Osteocyte (in vitro differentiated cells): Measurements from ENCODE around the gene POLR2J3. TPM values are rescaled to one million over a fixed set of nuclear protein-coding genes. Genes with fewer than 3 reads are reported as not detected.
"Not testable (repeated sequence)": the region's sequence is repeated elsewhere in the genome, so short reads cannot be mapped to it uniquely, and the experiment has no call there.

Source experiments
- DNase-seq: peaks from one replicate; pipeline ENCODE4 v3.0.0; 2021; ENCODE audit warnings: mixed read lengths; ENCODE audit not compliant: unreplicated experiment; ENCODE audit errors: extremely low spot score
- H3K27ac Mint-ChIP-seq: one replicate; pipeline ENCODE4 v1.8.0; 2021; ENCODE audit warnings: mild to moderate bottlenecking, mixed read lengths; ENCODE audit not compliant: unreplicated experiment
- H3K27me3 Mint-ChIP-seq: one replicate; pipeline ENCODE4 v1.8.0; 2021; ENCODE audit warnings: mixed read lengths; ENCODE audit not compliant: unreplicated experiment
- H3K36me3 Mint-ChIP-seq: one replicate; pipeline ENCODE4 v1.8.0; 2021; ENCODE audit warnings: mixed read lengths; ENCODE audit not compliant: unreplicated experiment
- H3K4me1 Mint-ChIP-seq: one replicate; pipeline ENCODE4 v1.8.0; 2021; ENCODE audit warnings: mixed read lengths; ENCODE audit not compliant: unreplicated experiment
- H3K4me3 Mint-ChIP-seq: one replicate; pipeline ENCODE4 v1.8.0; 2021; ENCODE audit warnings: mild to moderate bottlenecking, moderate library complexity, mixed read lengths; ENCODE audit not compliant: unreplicated experiment
- H3K9me3 Mint-ChIP-seq: one replicate; pipeline ENCODE4 v1.8.0; 2021; ENCODE audit warnings: mixed read lengths; ENCODE audit not compliant: unreplicated experiment
- total RNA-seq: library from RNA; stranded (reverse); gene quantifications from 2 replicates; pipeline ENCODE4 v1.2.1, GENCODE V29; 2021

The POLR2J3 gene
- total RNA-seq, 1 donor from 2014 or later = 24.1 TPM

DNA sequence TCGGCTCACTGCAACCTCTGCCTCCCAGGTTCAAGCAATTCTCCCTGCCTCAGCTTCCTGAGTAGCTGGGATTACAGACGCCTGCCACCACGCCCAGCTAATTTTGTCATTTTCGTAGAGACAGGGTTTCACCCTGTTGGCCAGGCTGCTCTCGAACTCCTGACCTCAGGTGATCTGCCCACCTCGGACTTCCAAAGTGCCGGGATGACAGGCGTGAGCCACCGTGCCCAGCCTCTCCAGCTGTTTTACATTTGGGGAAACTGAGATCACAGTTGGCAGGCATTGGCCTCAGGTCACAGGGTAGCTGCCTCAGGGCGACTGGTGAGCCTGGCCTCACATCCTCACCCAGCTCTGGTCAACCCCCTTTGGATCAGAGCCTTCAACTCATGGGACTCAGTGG is 37.4 kb upstream of the POLR2J3 start:
- H3K36me3 Mint-ChIP-seq, H3K4me3 Mint-ChIP-seq, H3K27ac Mint-ChIP-seq, H3K4me1 Mint-ChIP-seq, DNase-seq, H3K9me3 Mint-ChIP-seq, H3K27me3 Mint-ChIP-seq: not testable (repeated sequence)

DNA sequence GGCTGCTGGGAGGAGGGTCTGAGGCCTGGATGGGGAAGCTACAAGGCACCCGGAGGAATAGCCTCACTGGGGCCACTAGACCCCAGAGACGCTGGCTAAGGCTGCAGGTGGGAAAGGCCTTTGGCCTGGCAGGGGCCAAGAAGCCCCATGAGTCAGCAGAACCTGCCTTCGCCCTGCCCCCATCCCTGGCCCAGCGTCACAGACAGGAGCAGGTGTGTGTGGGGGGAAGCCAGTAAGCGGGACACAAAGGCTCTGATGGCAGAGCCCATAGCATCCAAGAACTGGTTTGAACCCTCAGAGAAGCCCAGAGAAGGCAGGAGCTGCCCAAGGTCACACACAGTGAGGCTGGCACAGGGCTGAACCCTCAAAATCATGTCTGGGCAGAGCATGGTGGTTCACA is 34.5 kb upstream of the POLR2J3 start:
- not testable (repeated sequence) for DNase-seq, H3K36me3 Mint-ChIP-seq, H3K9me3 Mint-ChIP-seq, H3K27ac Mint-ChIP-seq, H3K4me3 Mint-ChIP-seq, H3K27me3 Mint-ChIP-seq, H3K4me1 Mint-ChIP-seq

DNA sequence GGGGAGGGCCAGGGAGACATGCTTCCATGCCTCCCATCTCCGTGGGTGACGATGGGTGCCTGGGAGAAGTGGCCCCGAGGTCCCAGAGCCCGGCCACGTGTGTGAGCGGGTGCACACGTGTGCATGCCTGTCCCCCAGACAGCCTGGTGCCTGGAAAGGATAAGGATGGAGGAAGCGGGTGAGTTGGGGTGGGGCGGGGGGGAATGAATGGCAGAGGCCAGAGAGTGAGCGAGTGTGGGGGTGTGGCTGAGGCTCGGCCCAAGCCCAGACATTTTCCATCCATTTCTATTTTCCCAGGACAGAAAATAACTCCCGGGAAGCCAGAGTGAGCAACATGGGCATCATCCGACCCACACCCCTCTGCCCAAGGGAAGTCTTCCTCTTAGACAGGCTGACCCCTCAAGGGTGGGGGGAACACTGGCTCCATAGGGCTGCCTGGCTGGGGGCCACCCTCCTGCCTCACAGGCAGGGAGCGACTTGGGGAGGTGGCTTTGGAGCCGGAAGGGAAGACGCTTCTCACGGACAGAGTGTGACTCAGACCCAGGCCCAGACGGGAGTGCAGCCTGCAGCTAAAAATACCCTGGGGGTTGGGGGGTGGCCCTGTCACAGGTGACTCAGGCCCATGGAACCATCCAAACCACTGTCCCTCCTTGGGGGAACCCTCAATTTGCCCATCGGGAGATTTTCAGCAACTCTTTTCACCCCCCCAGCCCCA is 32.2 kb upstream of the POLR2J3 start:
- H3K9me3 Mint-ChIP-seq, H3K4me3 Mint-ChIP-seq, H3K4me1 Mint-ChIP-seq, H3K36me3 Mint-ChIP-seq, H3K27me3 Mint-ChIP-seq, H3K27ac Mint-ChIP-seq, DNase-seq: not testable (repeated sequence)

DNA sequence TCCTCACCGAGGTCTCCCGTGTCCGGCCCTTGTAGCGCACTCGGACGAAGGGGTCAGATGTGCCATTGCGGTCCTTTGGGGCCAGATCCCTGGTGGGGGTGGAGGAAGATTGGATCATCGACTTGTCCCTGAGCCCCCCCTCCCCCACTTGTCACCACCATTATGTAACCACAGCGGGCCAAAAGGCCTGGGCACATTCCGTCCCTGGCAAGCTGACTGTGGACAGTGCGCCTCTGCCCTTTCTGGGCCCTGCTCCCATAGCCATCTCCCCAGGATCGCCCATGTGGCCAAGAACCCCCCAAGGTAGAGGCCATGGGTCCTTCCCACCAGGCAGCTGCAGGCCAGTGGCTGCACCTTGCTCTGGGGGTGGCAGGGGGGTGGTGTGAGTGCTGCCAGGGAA is 29.9 kb upstream of the POLR2J3 start:
- not testable (repeated sequence) for H3K4me1 Mint-ChIP-seq, H3K9me3 Mint-ChIP-seq, H3K27me3 Mint-ChIP-seq, H3K36me3 Mint-ChIP-seq, H3K4me3 Mint-ChIP-seq, H3K27ac Mint-ChIP-seq, DNase-seq

DNA sequence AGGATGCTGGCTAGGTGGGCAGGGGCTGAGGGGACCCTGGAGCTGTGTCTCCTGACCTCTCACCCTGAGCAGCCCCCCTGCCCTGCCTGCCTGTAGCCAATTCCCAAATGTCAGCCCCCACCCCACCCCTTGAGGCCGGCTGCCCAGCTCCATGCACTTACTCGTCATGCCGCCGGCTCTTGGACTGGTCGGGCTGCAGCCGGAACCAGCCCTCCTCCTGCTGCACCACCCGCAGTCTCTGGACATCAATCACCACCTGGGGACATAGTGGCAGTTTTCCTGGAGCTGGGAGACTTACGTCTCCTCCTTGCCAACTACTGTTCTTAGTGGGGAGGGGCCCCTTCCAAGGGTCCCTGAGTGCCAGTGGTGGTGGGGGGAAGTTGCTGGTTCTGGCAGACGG is 27.3 kb upstream of the POLR2J3 start:
- H3K4me3 Mint-ChIP-seq = not testable (repeated sequence)

DNA sequence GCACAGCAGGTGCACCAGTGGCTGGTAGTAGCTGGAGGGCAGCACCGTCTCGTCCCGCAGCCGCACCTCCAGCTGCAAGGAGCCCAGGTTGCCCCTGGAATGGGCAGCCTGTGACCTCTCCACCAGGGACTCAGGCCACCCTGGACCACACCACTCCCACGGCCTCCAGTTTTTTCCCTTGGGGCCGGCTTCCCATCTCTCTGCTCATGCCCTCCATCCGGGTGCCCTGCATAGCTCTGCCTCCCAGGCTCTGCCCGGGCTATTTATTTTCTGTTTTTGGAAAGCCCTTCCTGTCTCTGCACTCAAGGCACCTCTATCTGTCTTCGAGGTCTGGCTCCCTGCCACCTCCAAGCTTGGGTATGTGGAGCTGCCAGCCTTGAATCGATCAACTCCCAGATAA is 23.7 kb upstream of the POLR2J3 start:
- H3K9me3 Mint-ChIP-seq = not testable (repeated sequence)
- peak; percentile 15 for DNase-seq

More for the DNA sequence above, 27.3 kb upstream of the POLR2J3 start:
- not testable (repeated sequence) for DNase-seq, H3K27me3 Mint-ChIP-seq, H3K4me1 Mint-ChIP-seq, H3K9me3 Mint-ChIP-seq, H3K36me3 Mint-ChIP-seq, H3K27ac Mint-ChIP-seq

DNA sequence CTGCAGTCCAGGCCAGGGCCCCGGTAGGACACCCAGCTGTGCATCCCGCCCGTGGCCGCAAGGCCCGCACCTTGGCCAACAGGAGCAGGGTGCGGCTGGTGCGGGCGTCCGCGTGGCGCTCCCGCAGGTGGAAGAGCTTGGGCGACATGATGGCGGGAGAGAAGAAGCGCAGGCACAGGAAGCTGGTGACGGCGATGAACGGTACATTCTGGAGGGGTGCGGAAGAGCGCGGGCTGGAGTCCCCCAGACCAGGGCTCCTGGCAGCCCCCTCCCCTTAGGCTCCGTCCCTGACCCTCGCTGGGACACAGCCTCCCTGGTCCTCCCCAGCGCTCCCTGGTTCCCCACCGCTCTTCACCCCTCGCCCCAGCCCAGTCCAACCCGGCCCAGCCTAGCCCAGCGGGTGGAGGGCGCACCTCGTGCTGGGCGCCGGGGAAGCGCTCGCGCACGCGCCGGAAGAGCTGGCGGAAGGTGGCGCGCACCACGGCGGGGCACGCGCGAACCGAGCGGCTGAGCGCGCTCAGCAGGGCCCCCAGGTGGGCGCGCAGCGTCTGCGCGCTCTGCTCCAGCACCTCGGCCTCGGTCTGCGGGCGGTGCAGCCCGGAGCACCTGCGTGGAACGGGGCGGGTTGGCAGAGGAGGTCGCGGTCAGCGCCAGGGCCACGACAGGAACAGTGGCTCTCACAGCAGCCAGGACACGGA is 21.4 kb upstream of the POLR2J3 start:
- not testable (repeated sequence) for H3K4me3 Mint-ChIP-seq, H3K4me1 Mint-ChIP-seq, H3K27ac Mint-ChIP-seq, H3K27me3 Mint-ChIP-seq, DNase-seq, H3K9me3 Mint-ChIP-seq, H3K36me3 Mint-ChIP-seq

More for the DNA sequence above, 23.7 kb upstream of the POLR2J3 start:
- not testable (repeated sequence) for H3K36me3 Mint-ChIP-seq, H3K4me3 Mint-ChIP-seq, H3K27me3 Mint-ChIP-seq, H3K27ac Mint-ChIP-seq, H3K4me1 Mint-ChIP-seq

DNA sequence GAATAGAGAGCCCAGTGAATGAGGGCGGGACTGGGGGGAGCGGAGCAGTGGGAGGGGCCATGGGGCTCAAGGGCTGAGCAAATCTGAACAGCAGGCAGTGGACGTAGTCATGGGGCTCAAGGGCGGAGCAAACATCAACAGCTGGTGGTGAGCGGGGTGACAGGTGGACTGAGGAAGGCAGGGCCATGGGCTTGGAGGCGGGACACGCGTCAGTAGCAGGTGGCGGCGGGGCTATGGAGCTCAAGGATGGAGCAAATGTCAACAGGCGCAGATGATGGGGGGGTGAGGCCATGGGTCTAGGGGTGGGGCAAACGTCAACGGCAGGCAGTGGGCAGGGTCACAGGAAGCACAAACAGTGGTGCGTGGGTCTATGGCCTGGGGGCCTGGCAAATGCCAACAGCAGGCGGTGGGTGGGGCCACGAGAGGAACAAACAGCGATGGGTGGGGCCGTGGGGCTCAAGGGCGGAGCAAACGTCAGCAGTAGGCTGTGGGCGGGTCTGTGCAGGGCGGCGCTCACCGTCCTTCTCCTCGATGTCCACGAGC is 20.2 kb upstream of the POLR2J3 start:
- H3K4me1 Mint-ChIP-seq, H3K27me3 Mint-ChIP-seq, H3K9me3 Mint-ChIP-seq, H3K27ac Mint-ChIP-seq, H3K4me3 Mint-ChIP-seq, H3K36me3 Mint-ChIP-seq: not testable (repeated sequence)
- DNase-seq = peak; percentile 59

DNA sequence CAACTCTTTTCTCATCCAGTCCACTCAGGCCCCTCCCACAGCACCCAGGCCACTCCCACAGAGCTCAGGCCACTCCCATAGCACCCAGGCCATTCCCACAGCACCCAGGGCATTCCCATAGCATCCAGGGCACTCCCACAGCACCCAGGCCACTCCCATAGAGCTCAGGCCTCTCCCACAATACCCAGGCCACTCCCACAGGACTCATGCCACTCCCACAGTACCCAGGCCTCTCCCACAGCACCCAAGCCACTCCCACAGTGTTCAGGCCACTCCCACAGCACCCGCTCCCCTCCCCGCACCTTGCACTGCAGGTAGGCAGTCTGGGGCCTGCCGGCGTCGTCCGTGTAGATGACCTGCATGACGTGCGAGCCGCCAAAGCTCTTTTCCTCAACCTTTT is 17.5 kb upstream of the POLR2J3 start:
- not testable (repeated sequence) for H3K27ac Mint-ChIP-seq, H3K4me3 Mint-ChIP-seq, H3K9me3 Mint-ChIP-seq, H3K4me1 Mint-ChIP-seq, DNase-seq, H3K27me3 Mint-ChIP-seq, H3K36me3 Mint-ChIP-seq

DNA sequence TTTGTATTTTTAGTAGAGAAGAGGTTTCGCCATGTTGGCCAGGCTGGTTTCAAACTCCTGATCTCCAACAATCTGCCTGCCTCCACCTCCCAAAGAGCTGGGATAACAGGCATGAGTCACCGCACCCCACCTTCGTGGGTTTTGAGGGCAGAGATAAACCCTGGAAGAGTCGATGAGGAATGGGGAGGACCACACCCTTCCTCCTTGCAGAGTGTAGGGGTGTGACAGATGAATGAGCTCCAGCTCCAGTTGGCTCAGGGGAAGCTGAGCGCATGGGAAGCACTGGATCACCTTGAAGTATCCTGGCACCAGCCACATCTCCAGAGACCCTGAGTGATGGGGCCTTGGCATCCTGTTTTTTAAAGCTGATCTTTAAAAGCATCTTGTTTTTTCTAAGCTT is 11.1 kb upstream of the POLR2J3 start:
- H3K9me3 Mint-ChIP-seq, H3K27me3 Mint-ChIP-seq, DNase-seq, H3K27ac Mint-ChIP-seq, H3K4me1 Mint-ChIP-seq, H3K4me3 Mint-ChIP-seq, H3K36me3 Mint-ChIP-seq: not testable (repeated sequence)

DNA sequence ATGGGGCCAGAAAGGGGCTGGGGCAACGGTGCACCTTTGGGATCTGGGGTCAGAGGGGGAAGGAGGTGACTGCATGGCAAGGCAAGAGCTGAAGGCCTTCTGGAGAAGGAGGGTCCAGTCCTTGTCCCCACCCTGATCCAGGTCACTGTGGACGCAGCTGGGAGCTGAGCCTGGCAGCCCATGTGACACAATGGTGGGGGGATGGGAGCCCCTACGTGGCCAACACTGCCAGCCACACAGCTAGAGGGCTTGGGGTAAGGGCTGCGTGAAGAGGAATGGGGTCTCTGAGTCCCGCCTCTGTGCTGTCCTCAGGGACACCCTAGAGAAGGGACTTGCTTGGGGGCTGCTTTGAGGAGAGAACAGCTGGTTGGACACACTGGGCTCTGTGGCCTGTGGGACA is 9.3 kb upstream of the POLR2J3 start:
- not testable (repeated sequence) for H3K4me3 Mint-ChIP-seq, DNase-seq, H3K9me3 Mint-ChIP-seq, H3K36me3 Mint-ChIP-seq, H3K27me3 Mint-ChIP-seq, H3K4me1 Mint-ChIP-seq, H3K27ac Mint-ChIP-seq

DNA sequence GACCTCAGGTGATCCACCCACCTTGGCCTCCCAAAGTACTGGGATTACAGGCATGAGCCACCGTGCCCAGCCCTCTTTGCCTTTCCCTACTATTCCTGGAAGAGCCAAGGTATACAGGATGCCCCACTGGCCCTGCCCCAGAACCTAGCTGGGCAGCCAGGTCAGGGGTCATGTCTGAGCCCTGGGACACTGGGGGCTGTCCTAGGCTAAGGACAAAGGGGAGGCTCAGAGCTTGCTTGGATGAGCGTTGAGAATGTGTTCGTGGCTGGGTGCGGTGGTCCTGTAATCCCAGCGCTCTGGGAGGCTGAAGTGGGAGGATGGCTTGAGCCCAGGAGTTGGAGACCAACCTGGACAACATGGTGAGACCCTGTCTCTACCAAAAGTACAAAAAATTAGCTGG is 6.1 kb upstream of the POLR2J3 start:
- H3K36me3 Mint-ChIP-seq, H3K9me3 Mint-ChIP-seq: not testable (repeated sequence)

More for the DNA sequence above, 6.1 kb upstream of the POLR2J3 start:
- not testable (repeated sequence) for H3K4me3 Mint-ChIP-seq, H3K27me3 Mint-ChIP-seq, H3K4me1 Mint-ChIP-seq, H3K27ac Mint-ChIP-seq
- peak; percentile 63 for DNase-seq
